Natural killer cell (primary cell): ENCODE measurements around the gene GABBR1. TPM values are rescaled to one million over a fixed set of nuclear protein-coding genes. Genes with fewer than 3 reads are reported as not detected.

Experiments
- ATAC-seq, 3 donors: fragments of 150-1000 bp in 2 of 3; fragments of 200-7000 bp in 1 of 3; cut with Tn5 transposase; 1 replicate in 1 of 3; 2 replicates in 2 of 3; pipeline ENCODE4 v1.10.0; 2021; ENCODE audit warnings: mild to moderate bottlenecking in 2 of 3, moderate library complexity in 2 of 3
- DNase-seq, 2 donors: peaks; one replicate each; pipeline versions ENCODE4 v3.0.0 to v3.0.0-alpha.2; 2013 to 2021; ENCODE audit warnings: mixed read lengths in 1 of 2
- H3K27ac ChIP-seq: one replicate; pipeline ENCODE4 v1.5.1; 2013; ENCODE audit warnings: mild to moderate bottlenecking, low read length
- H3K27me3 ChIP-seq: one replicate; pipeline ENCODE4 v1.6.1; 2013; ENCODE audit warnings: low read length; ENCODE audit not compliant: control insufficient read depth, insufficient read depth
- H3K36me3 ChIP-seq: one replicate; pipeline ENCODE4 v1.6.1; 2013; ENCODE audit warnings: low read length; ENCODE audit not compliant: control insufficient read depth, insufficient read depth
- H3K4me1 ChIP-seq: one replicate; pipeline ENCODE4 v1.6.1; 2013; ENCODE audit warnings: low read length; ENCODE audit not compliant: control insufficient read depth, insufficient read depth
- H3K4me3 ChIP-seq: one replicate; pipeline ENCODE4 v1.5.1; 2013; ENCODE audit warnings: low read length
- H3K9me3 ChIP-seq: one replicate; pipeline ENCODE4 v1.6.1; 2013; ENCODE audit warnings: low read length; ENCODE audit not compliant: control insufficient read depth, insufficient read depth
- H3K27ac Mint-ChIP-seq, 2 donors: one replicate each; pipeline ENCODE4 v1.8.0; 2022; ENCODE audit warnings: mild to moderate bottlenecking in 2 of 2, mixed read lengths in 2 of 2, moderate library complexity in 1 of 2
- H3K27me3 Mint-ChIP-seq, 2 donors: one replicate each; pipeline ENCODE4 v1.8.0; 2022; ENCODE audit warnings: low read depth in 2 of 2, mixed read lengths in 2 of 2
- H3K36me3 Mint-ChIP-seq: one replicate; pipeline ENCODE4 v1.8.0; 2022; ENCODE audit warnings: mixed read lengths
- H3K4me1 Mint-ChIP-seq, 2 donors: one replicate each; pipeline ENCODE4 v1.8.0; 2022; ENCODE audit warnings: mixed read lengths in 2 of 2
- H3K4me3 Mint-ChIP-seq: one replicate; pipeline ENCODE4 v1.8.0; 2022; ENCODE audit warnings: mild to moderate bottlenecking, moderate library complexity, mixed read lengths
- H3K9me3 Mint-ChIP-seq, 2 donors: one replicate each; pipeline ENCODE4 v1.8.0; 2022; ENCODE audit warnings: mixed read lengths in 2 of 2
- CTCF ChIP-seq: fragments of 200-600 bp; IDR thresholded peaks from one replicate; pipeline ENCODE4 v1.8.0; 2022; ENCODE audit warnings: antibody characterized with exemption
- whole genome bisulfite sequencing: methylation state at CpG from one replicate; pipeline ENCODE4 v1.1.7; 2013; ENCODE audit warnings: missing lambda C conversion rate; ENCODE audit not compliant: insufficient coverage; 5-methylcytosine and 5-hydroxymethylcytosine counted together
- intact Hi-C: fragments of 100-400 bp; cut with micrococcal nuclease; formaldehyde crosslinking; loops from one replicate; pipeline ENCODE4 v1.14.2; 2022
- total RNA-seq, 4 donors: library from RNA; stranded (reverse); fragments of 120-200 nt in 1 of 4; gene quantifications; one replicate each; pipeline versions ENCODE4 v1.2.3 to v1.2.4, GENCODE V29; 2013 to 2022

GABBR1 gene
- total RNA-seq, 3 donors from 2014 or later (not counting 1 experiment from before 2014, with no cell fraction given): 7.6 to 12.8 (median 10.9) TPM

- no peak for TF ChIP-seq CTCF
- Mint-ChIP-seq H3K9me3 (no peaks in the 10 kb centered on the region), H3K27ac (peak overlapping the region in 1 of 2 donors; percentile 36), H3K36me3 (no peaks in the 10 kb centered on the region), H3K4me3 (peak overlapping the region; percentile 79), H3K27me3 (peaks cover 40 to 65% of the 10 kb centered on the region in 2 donors), H3K4me1 (peaks cover 12 to 30% of the 10 kb centered on the region in 2 donors)
- WGBS: 40% methylated on average over 30 of the region's 31 CpGs
- DNase-seq (peak in 1 of 2 donors; percentile 10), ATAC-seq (no peak)
- Histone ChIP-seq H3K27ac (peak overlapping the region; percentile 39), H3K4me1 (peaks cover 28% of the 10 kb centered on the region), H3K36me3 (no peaks in the 10 kb centered on the region), H3K27me3 (peaks cover 24% of the 10 kb centered on the region), H3K9me3 (no peaks in the 10 kb centered on the region), H3K4me3 (peak overlapping the region; percentile 52)
- intact Hi-C loops: no loop called here
Observed at GRCh38 chr6:29626948-29627754, 5.8 kb downstream of the GABBR1 start.

- Mint-ChIP-seq H3K4me3 (no peak overlapping the region), H3K27me3 (peaks cover 23 to 54% of the 10 kb centered on the region in 2 donors), H3K27ac (no peak overlapping the region), H3K36me3 (no peaks in the 10 kb centered on the region), H3K4me1 (peaks cover 0 to 17% of the 10 kb centered on the region in 2 donors), H3K9me3 (no peaks in the 10 kb centered on the region)
- Histone ChIP-seq H3K4me1 (peaks cover 18% of the 10 kb centered on the region), H3K36me3 (no peaks in the 10 kb centered on the region), H3K27ac (no peak overlapping the region), H3K4me3 (no peak overlapping the region), H3K9me3 (no peaks in the 10 kb centered on the region), H3K27me3 (peaks cover 8% of the 10 kb centered on the region)
- no peak for DNase-seq
- 72% methylated on average over 7 of the region's 7 CpGs for WGBS
- intact Hi-C loops: no loop called here
- no peak for TF ChIP-seq CTCF
- ATAC-seq: no peak
Observed at GRCh38 chr6:29625337-29625930, 7.5 kb downstream of the GABBR1 start.

- H3K9me3 Mint-ChIP-seq: no peaks in the 10 kb centered on the region
- no peak for DNase-seq
- Histone ChIP-seq H3K27ac (no peak overlapping the region), H3K4me3 (no peak overlapping the region), H3K9me3 (no peaks in the 10 kb centered on the region), H3K4me1 (peaks cover 18% of the 10 kb centered on the region), H3K36me3 (no peaks in the 10 kb centered on the region), H3K27me3 (peaks cover under 1% of the 10 kb centered on the region)
- WGBS: 94% methylated on average over 3 of the region's 3 CpGs
- intact Hi-C loops: no loop called here
- no peak for ATAC-seq
- no peak overlapping the region for H3K27ac Mint-ChIP-seq
- TF ChIP-seq CTCF: no peak
- H3K4me1 Mint-ChIP-seq: peaks cover 0 to 17% of the 10 kb centered on the region in 2 donors
- no peaks in the 10 kb centered on the region for H3K36me3 Mint-ChIP-seq
- no peak overlapping the region for H3K4me3 Mint-ChIP-seq
- H3K27me3 Mint-ChIP-seq: peaks cover 18 to 45% of the 10 kb centered on the region in 2 donors
Observed at GRCh38 chr6:29624520-29624961, 8.4 kb downstream of the GABBR1 start.
